OCI-LY1 (cell line): ENCODE measurements around the gene DYNC1LI2.

Source experiments
- EZH2 ChIP-seq: fragments of 200-600 bp; sonication (generic), shearing (Covaris generic); IDR thresholded peaks from 2 replicates; pipeline ENCODE4 v1.8.0; 2017; ENCODE audit warnings: borderline replicate concordance, mixed run types, mild to moderate bottlenecking, antibody characterized with exemption, low read length, moderate library complexity, mixed read lengths
- TF ChIP-seq, protein P1 (sequence below): fragments of 200-600 bp; sonication (generic), shearing (Covaris generic); IDR thresholded peaks from 2 replicates; pipeline ENCODE4 v1.5.1; 2017; ENCODE audit warnings: mild to moderate bottlenecking, antibody characterized with exemption, low read length, moderate library complexity, mixed read lengths

DNA sequence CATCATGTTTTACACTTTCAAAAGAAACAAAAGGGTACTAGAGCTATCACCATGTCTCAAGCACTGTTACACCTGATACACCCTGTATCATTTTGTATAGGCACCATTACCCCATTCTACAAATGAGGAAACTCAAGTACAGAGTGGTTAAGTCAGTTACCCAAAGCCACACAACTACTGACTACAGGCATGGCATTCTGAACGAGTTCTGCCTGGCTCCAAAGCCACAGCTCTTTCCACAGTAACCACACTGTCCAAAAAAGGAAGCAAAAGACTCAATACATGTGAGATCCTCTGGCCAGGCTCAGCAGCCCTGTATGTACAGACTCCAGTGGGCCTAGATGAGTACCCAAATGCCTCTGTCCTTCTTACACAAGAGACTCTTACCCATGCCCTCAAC lies 4.7 kb downstream of the DYNC1LI2 start:
- no peak for TF ChIP-seq EZH2
- TF ChIP-seq, protein P1, sequence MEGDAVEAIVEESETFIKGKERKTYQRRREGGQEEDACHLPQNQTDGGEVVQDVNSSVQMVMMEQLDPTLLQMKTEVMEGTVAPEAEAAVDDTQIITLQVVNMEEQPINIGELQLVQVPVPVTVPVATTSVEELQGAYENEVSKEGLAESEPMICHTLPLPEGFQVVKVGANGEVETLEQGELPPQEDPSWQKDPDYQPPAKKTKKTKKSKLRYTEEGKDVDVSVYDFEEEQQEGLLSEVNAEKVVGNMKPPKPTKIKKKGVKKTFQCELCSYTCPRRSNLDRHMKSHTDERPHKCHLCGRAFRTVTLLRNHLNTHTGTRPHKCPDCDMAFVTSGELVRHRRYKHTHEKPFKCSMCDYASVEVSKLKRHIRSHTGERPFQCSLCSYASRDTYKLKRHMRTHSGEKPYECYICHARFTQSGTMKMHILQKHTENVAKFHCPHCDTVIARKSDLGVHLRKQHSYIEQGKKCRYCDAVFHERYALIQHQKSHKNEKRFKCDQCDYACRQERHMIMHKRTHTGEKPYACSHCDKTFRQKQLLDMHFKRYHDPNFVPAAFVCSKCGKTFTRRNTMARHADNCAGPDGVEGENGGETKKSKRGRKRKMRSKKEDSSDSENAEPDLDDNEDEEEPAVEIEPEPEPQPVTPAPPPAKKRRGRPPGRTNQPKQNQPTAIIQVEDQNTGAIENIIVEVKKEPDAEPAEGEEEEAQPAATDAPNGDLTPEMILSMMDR, result no peak
